Hepatocyte (in vitro differentiated cells): ENCODE measurements around the gene TNNC1. TPM values are rescaled to one million over a fixed set of nuclear protein-coding genes. Genes with fewer than 3 reads are reported as not detected.

ENCODE experiments used
- DNase-seq: peaks from one replicate; pipeline ENCODE4 v3.0.0-alpha.2; 2016; ENCODE audit warnings: low spot score
- H2AFZ ChIP-seq: fragments of 200-600 bp; sonication (generic); 2 replicates; pipeline ENCODE4 v1.6.0; 2016; ENCODE audit warnings: antibody characterized with exemption, mild to moderate bottlenecking
- H3K27ac ChIP-seq: fragments of 200-600 bp; sonication (generic); 2 replicates; pipeline ENCODE4 v1.5.1; 2016; ENCODE audit warnings: mild to moderate bottlenecking
- H3K27me3 ChIP-seq: fragments of 200-600 bp; sonication (generic); 2 replicates; pipeline ENCODE4 v1.6.1; 2016
- H3K36me3 ChIP-seq: fragments of 200-600 bp; sonication (generic); replicated peaks from 2 replicates; pipeline ENCODE4 v1.5.1; 2016; ENCODE audit warnings: low read depth; ENCODE audit not compliant: insufficient read depth
- H3K4me1 ChIP-seq: fragments of 200-600 bp; sonication (generic); 2 replicates; pipeline ENCODE4 v1.5.1; 2016; ENCODE audit warnings: mild to moderate bottlenecking, moderate library complexity; ENCODE audit not compliant: insufficient read depth
- H3K4me2 ChIP-seq: fragments of 200-600 bp; sonication (generic); 2 replicates; pipeline ENCODE4 v1.6.0; 2016
- H3K4me3 ChIP-seq: fragments of 200-600 bp; sonication (generic); 2 replicates; pipeline ENCODE4 v1.5.1; 2016; ENCODE audit warnings: mild to moderate bottlenecking
- H3K79me2 ChIP-seq: fragments of 200-600 bp; sonication (generic); 2 replicates; pipeline ENCODE4 v1.6.0; 2017; ENCODE audit warnings: mild to moderate bottlenecking
- H3K9me2 ChIP-seq: fragments of 200-600 bp; sonication (generic); replicated peaks from 2 replicates; pipeline ENCODE4 v1.6.0; 2017; ENCODE audit warnings: mild to moderate bottlenecking; ENCODE audit not compliant: insufficient read depth
- H3K9me3 ChIP-seq: fragments of 200-600 bp; sonication (generic); 2 replicates; pipeline ENCODE4 v1.5.1; 2016; ENCODE audit warnings: low read depth, mild to moderate bottlenecking
- H4K20me1 ChIP-seq: fragments of 200-600 bp; sonication (generic); 2 replicates; pipeline ENCODE4 v1.6.0; 2016; ENCODE audit warnings: mild to moderate bottlenecking; ENCODE audit not compliant: insufficient read depth, poor library complexity, severe bottlenecking
- EZH2 ChIP-seq: fragments of 200-600 bp; sonication (generic); IDR thresholded peaks from 2 replicates; pipeline ENCODE4 v1.6.1; 2016; ENCODE audit warnings: antibody characterized with exemption, mild to moderate bottlenecking, borderline replicate concordance
- EZH2phosphoT487 ChIP-seq: fragments of 200-600 bp; sonication (generic); IDR thresholded peaks from one replicate; pipeline ENCODE4 v1.6.1; 2018; ENCODE audit warnings: antibody characterized with exemption, mild to moderate bottlenecking, low read depth, moderate library complexity; ENCODE audit not compliant: unreplicated experiment, severe bottlenecking
- WGBS: methylation state at CpG from one replicate; pipeline ENCODE4 v1.1.6; 2016; ENCODE audit warnings: low lambda C conversion rate; ENCODE audit errors: missing lambda C conversion rate; 5-methylcytosine and 5-hydroxymethylcytosine counted together
- polyA plus RNA-seq: library from polyadenylated mRNA; unstranded; fragments of >200 nt; fragmentation: Nextera tagmentation; extraction: Ambion mirVana; gene quantifications from 2 replicates; pipeline ENCODE4 v1.2.1, GENCODE V29; 2016
- total RNA-seq: library from RNA; depleted of rRNA; stranded (reverse); fragments of >200 nt; gene quantifications from 2 replicates; pipeline ENCODE4 v1.2.3, GENCODE V29; 2014
- TF ChIP-seq, protein P1 (sequence below): fragments of 200-600 bp; sonication (generic); IDR thresholded peaks from 2 replicates; pipeline ENCODE4 v1.5.1; 2016; ENCODE audit warnings: antibody characterized with exemption, mild to moderate bottlenecking; ENCODE audit not compliant: poor library complexity

Gene TNNC1
- total and polyA plus RNA-seq, 2 experiments from 2014 or later: 9.7 to 15.0 TPM

DNA sequence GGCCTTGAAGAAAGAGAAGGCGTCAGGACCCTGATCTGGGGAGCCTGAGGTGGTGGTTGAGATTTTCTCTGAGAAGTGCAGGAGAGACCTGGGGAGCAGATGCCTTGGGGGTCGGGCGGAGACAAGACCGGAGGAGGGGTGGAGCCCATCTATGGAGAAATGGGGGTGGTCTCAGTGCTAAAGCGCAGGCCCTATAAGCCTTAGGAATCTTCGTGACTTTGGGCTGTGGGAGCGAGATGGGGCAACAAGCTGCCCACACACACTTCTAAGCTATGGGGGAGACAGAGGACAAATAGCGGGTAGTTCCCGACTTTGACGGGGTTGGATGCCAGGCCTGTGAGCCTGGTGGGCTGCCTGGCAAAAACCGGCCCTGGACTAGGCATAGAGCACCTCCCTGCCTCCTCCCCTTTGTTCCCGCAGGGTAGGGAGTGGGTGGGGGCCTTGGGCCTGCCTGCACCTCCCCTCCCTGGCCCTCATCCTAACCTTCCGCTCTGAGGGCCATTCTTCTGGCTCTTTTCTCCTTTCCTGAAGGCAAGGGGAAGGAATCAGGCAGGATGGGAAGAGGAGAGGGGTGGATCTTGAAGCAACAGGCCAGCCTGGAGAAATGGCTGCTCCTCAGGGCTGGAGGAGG, 2.4 kb upstream of the TNNC1 start:
- Histone ChIP-seq H3K36me3 (peaks cover 2% of the 10 kb centered on the region), H3K27ac (peak overlapping the region; percentile 83), H3K79me2 (peaks cover 60% of the 10 kb centered on the region), H3K4me2 (peak overlapping the region; percentile 96), H3K9me2 (no peaks in the 10 kb centered on the region), H3K4me1 (peaks cover 21% of the 10 kb centered on the region), H3K4me3 (peak overlapping the region; percentile 67), H4K20me1 (no peaks in the 10 kb centered on the region), H2AFZ (peak overlapping the region; percentile 67), H3K9me3 (no peaks in the 10 kb centered on the region), H3K27me3 (no peaks in the 10 kb centered on the region)
- TF ChIP-seq EZH2phosphoT487: no peak
- TF ChIP-seq, protein P1, sequence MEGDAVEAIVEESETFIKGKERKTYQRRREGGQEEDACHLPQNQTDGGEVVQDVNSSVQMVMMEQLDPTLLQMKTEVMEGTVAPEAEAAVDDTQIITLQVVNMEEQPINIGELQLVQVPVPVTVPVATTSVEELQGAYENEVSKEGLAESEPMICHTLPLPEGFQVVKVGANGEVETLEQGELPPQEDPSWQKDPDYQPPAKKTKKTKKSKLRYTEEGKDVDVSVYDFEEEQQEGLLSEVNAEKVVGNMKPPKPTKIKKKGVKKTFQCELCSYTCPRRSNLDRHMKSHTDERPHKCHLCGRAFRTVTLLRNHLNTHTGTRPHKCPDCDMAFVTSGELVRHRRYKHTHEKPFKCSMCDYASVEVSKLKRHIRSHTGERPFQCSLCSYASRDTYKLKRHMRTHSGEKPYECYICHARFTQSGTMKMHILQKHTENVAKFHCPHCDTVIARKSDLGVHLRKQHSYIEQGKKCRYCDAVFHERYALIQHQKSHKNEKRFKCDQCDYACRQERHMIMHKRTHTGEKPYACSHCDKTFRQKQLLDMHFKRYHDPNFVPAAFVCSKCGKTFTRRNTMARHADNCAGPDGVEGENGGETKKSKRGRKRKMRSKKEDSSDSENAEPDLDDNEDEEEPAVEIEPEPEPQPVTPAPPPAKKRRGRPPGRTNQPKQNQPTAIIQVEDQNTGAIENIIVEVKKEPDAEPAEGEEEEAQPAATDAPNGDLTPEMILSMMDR: no peak
- TF ChIP-seq EZH2: no peak
- peak; percentile 48 for DNase-seq
- WGBS: 3% methylated on average over 10 of the region's 13 CpGs

DNA sequence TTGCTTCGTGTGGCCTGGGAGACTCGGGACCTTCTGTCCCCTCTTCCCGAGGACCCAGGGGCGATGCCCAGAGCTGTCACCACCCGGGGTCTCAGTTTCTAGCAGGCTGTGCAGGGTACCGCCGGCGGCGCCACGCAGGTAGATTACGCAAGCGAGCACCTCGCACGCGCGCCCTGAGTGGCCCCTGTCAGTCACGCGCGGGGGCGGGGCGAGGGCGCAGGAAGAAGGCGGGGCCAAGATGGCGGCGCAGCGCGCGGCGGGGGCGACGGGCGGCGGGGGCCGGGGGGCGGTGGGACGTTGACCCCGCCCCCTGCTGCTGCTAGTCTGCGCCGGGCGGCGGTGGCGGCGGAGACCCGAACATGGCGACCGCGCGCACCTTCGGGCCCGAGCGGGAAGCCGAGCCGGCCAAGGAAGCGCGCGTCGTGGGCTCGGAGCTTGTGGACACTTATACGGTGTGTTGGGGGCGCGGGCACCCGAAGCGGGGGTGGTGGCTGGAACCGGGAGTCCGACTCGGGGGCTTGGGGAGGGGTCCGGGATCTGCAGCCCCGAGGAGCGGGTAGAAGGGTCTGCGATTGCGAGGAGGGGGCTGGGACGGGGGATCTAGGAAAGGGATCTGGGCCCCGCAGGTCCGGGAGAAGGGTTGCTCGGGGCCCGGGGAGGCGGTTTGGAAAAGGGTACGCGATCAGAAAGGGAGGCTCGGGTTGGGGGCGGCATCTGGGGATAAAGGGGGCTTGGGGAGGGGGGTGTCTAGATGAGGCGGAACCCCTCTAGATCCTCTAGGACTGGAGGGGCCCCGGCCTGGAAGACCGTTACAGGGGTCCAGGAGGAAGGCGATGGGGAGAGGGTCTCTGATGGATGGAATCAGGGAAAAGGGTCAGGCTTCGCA, 1.7 kb upstream of the TNNC1 start, which contains the start of gene NISCH:
NISCH (plus strand) TSS at position 322 of the 886 bp plus-strand sequence; CDS start at position 360, 38 bp downstream.
- Histone ChIP-seq H2AFZ (peak within 1 kb of the TSS; percentile 67), H3K4me1 (peaks cover 21% of the 10 kb centered on the region)
- 2% methylated on average over 37 of the region's 86 CpGs for WGBS

DNA sequence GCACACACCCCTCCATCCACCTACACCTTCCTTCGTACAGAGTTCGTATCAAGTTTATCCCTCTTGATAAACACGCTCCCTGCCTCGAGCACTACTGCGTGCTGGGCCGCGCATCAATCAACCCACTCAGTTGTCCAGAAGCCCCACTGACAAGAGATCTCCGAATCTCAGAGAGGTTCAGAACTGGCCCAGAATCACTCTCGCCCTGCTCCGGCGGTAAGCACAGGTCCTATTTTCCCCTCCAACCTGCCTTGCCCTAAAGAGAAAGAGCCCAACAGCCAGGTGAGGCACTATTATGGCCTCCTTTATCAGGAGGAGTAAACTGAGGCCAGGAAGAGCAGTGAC, 1.1 kb upstream of the TNNC1 start:
- Histone ChIP-seq H3K36me3 (peaks cover 2% of the 10 kb centered on the region), H3K4me2 (peak overlapping the region; percentile 96), H3K27ac (peak overlapping the region; percentile 81), H3K79me2 (peaks cover 47% of the 10 kb centered on the region), H3K4me3 (peak overlapping the region; percentile 13), H4K20me1 (no peaks in the 10 kb centered on the region), H3K9me2 (no peaks in the 10 kb centered on the region), H3K9me3 (no peaks in the 10 kb centered on the region), H3K27me3 (no peaks in the 10 kb centered on the region), H3K4me1 (peaks cover 21% of the 10 kb centered on the region), H2AFZ (peak overlapping the region; percentile 34)
- WGBS: 77% methylated on average over 11 of the region's 11 CpGs
- DNase-seq: no peak
- TF ChIP-seq EZH2phosphoT487 (no peak), EZH2 (no peak)
- TF ChIP-seq, protein P1: no peak

More for the DNA sequence above, 1.7 kb upstream of the TNNC1 start, which contains the start of gene NISCH:
- Histone ChIP-seq H3K9me2 (no peaks in the 10 kb centered on the region), H3K79me2 (peaks cover 52% of the 10 kb centered on the region), H3K9me3 (no peaks in the 10 kb centered on the region), H3K4me3 (peak within 1 kb of the TSS; percentile 67), H3K27ac (peak within 1 kb of the TSS; percentile 83), H4K20me1 (no peaks in the 10 kb centered on the region), H3K36me3 (peaks cover 2% of the 10 kb centered on the region), H3K27me3 (no peaks in the 10 kb centered on the region), H3K4me2 (peak within 1 kb of the TSS; percentile 96)
- peak; percentile 97 for DNase-seq
- TF ChIP-seq, protein P1: no peak
- TF ChIP-seq EZH2phosphoT487: no peak
- TF ChIP-seq EZH2: no peak
